Coronary artery (tissue), 2 donors: Measurements from ENCODE around the gene IKZF1.

ENCODE experiments used
- DNase-seq: peaks from one replicate; pipeline ENCODE4 v3.0.0-alpha.2; 2017; ENCODE audit warnings: low spot score
- H3K27ac ChIP-seq, 2 donors: fragments of 200-600 bp; sonication (generic); one replicate each; pipeline ENCODE4 v1.5.1; 2016 to 2019
- H3K4me3 ChIP-seq: fragments of 200-600 bp; sonication (generic); 2 replicates; pipeline ENCODE4 v1.5.1; 2016; ENCODE audit warnings: mild to moderate bottlenecking, moderate library complexity
- CTCF ChIP-seq: fragments of 200-600 bp; sonication (generic); IDR thresholded peaks from one replicate; pipeline ENCODE4 v1.5.1; 2019; ENCODE audit warnings: antibody characterized with exemption

The IKZF1 gene

GRCh38 chr7:50327443-50327842, 22.9 kb downstream of the IKZF1 start:
- DNase-seq = no peak
- no peak for TF ChIP-seq CTCF
- Histone ChIP-seq H3K4me3 (no peak overlapping the region), H3K27ac (no peak overlapping the region)

- DNase-seq = no peak
- no peak for TF ChIP-seq CTCF
- Histone ChIP-seq H3K27ac (no peak overlapping the region), H3K4me3 (no peak overlapping the region)
Observed at GRCh38 chr7:50329775-50330174, 25.3 kb downstream of the IKZF1 start.

GRCh38 chr7:50330254-50330653, 25.7 kb downstream of the IKZF1 start:
- no peak for TF ChIP-seq CTCF
- Histone ChIP-seq H3K27ac (no peak overlapping the region), H3K4me3 (no peak overlapping the region)
- DNase-seq = no peak

- no peak for TF ChIP-seq CTCF
- Histone ChIP-seq H3K27ac (no peak overlapping the region), H3K4me3 (no peak overlapping the region)
- no peak for DNase-seq
Observed at GRCh38 chr7:50330696-50331095, 26.2 kb downstream of the IKZF1 start.

- TF ChIP-seq CTCF = no peak
- no peak for DNase-seq
- Histone ChIP-seq H3K4me3 (no peak overlapping the region), H3K27ac (no peak overlapping the region)
Observed at GRCh38 chr7:50331564-50332208, 27.2 kb downstream of the IKZF1 start.

GRCh38 chr7:50332241-50333165, 28.0 kb downstream of the IKZF1 start:
- no peak for DNase-seq
- H3K4me3 ChIP-seq = no peak overlapping the region
- H3K27ac ChIP-seq = no peak overlapping the region
- no peak for TF ChIP-seq CTCF
